ENCODE data around the gene HS3ST5.
"Not testable (repeated sequence)": the region's sequence is repeated elsewhere in the genome, so short reads cannot be mapped to it uniquely, and the experiment has no call there.

The HS3ST5 gene

DNA sequence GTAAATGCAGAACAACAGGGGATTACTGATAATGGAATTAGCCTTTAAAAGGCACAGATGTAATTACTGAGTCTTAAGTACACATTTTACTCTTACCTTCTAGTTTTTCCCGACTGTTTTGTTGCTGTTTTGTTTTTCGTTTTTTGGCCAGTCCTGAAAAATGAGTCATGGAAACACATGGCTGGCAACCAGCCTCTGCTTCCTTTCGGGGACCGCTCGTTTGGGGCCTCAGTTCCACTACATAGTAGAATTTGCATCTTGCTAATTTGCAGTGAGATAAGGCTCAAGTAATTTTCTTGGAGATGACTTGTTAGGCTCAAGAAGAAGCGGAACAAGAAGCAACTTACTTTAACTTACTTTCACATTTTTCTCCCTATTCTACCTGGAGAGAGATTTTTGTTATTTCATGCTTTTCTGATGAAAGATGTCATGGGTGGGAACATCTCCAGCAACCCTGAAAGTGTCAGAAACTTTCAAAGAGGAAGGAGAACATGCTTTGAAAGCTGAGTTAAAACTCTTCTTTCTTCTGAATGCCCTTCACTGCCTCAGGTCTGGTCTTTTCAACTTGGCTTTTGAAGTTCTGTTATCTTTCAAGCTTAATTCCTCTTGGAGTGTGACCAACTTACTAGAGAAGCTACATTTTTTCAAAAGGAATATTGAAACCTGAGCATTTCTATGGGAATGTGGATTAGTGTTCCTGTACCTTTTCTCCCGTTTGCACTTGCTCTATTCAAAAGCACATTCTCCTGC is 300.4 kb downstream of the HS3ST5 start:
- no peaks in the 10 kb centered on the region for H3K27me3 ChIP-seq (ENCODE audit: insufficient read depth, low read length)
- no peak overlapping the region for H3K9ac ChIP-seq (ENCODE audit: low read depth, low read length)
- H3K36me3 ChIP-seq (ENCODE audit: insufficient read depth, low read length), result no peaks in the 10 kb centered on the region
- no peak overlapping the region for H3K27ac ChIP-seq (ENCODE audit: low read depth, low read length)
- no peaks in the 10 kb centered on the region for H3K9me3 ChIP-seq (ENCODE audit: insufficient read depth, low read depth, low read length)
- H3K4me3 ChIP-seq (ENCODE audit: low read length), result no peak overlapping the region
- H3K4me1 ChIP-seq (ENCODE audit: insufficient read depth, low read length), result peaks cover 8% of the 10 kb centered on the region
- WGBS, result 86% methylated on average over 6 of the region's 7 CpGs

DNA sequence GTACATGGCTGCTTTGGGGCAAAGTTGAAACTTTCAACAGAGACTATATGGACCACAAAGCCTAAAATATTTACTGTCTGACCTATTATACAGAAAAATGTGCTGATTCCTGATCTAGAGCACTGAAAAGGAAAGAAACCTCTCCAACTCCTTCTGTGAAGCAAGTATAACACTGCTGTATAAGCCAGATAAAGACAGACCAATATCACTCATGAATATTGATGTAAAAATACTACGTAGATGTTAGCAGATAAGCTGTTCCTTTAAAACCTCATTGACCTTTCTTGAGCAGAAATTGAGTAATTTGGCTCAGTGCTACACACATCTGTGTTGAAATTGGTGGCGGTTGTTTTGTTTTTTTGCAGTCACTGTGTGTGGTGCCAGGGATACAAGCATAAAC is 302.0 kb downstream of the HS3ST5 start:
- Histone ChIP-seq H3K4me3 (ENCODE audit: low read length) (no peak overlapping the region), H3K27ac (ENCODE audit: low read depth, low read length) (no peak overlapping the region), H3K27me3 (ENCODE audit: insufficient read depth, low read length) (no peaks in the 10 kb centered on the region), H3K9me3 (ENCODE audit: insufficient read depth, low read depth, low read length) (no peaks in the 10 kb centered on the region), H3K9ac (ENCODE audit: low read depth, low read length) (no peak overlapping the region), H3K4me1 (ENCODE audit: insufficient read depth, low read length) (peaks cover 8% of the 10 kb centered on the region), H3K36me3 (ENCODE audit: insufficient read depth, low read length) (no peaks in the 10 kb centered on the region)
- 100% methylated on average over 2 of the region's 2 CpGs for WGBS

- no peaks in the 10 kb centered on the region for H3K27me3 ChIP-seq (ENCODE audit: insufficient read depth, low read length)
- H3K4me1 ChIP-seq (ENCODE audit: insufficient read depth, low read length), result peaks cover 8% of the 10 kb centered on the region
- H3K9ac ChIP-seq (ENCODE audit: low read depth, low read length), result no peak overlapping the region
- H3K36me3 ChIP-seq (ENCODE audit: insufficient read depth, low read length), result no peaks in the 10 kb centered on the region
- H3K4me3 ChIP-seq (ENCODE audit: low read length), result no peak overlapping the region
- H3K27ac ChIP-seq (ENCODE audit: low read depth, low read length), result no peak overlapping the region
- WGBS, result 48% methylated on average over 2 of the region's 2 CpGs
- no peaks in the 10 kb centered on the region for H3K9me3 ChIP-seq (ENCODE audit: insufficient read depth, low read depth, low read length)
These were observed 303.0 kb downstream of the HS3ST5 start for GRCh38 chr6:114039841-114040240.

- H3K36me3 ChIP-seq (ENCODE audit: insufficient read depth, low read length), result no peaks in the 10 kb centered on the region
- H3K9me3 ChIP-seq (ENCODE audit: insufficient read depth, low read depth, low read length), result no peaks in the 10 kb centered on the region
- H3K27me3 ChIP-seq (ENCODE audit: insufficient read depth, low read length), result no peaks in the 10 kb centered on the region
- H3K9ac ChIP-seq (ENCODE audit: low read depth, low read length), result no peak overlapping the region
- H3K4me1 ChIP-seq (ENCODE audit: insufficient read depth, low read length), result no peaks in the 10 kb centered on the region
- no peak overlapping the region for H3K4me3 ChIP-seq (ENCODE audit: low read length)
- no peak overlapping the region for H3K27ac ChIP-seq (ENCODE audit: low read depth, low read length)
These were observed 309.2 kb downstream of the HS3ST5 start for GRCh38 chr6:114033606-114034005.

GRCh38 chr6:114032721-114033120 is 310.1 kb downstream of the HS3ST5 start:
- Histone ChIP-seq H3K27me3 (ENCODE audit: insufficient read depth, low read length) (no peaks in the 10 kb centered on the region), H3K9me3 (ENCODE audit: insufficient read depth, low read depth, low read length) (no peaks in the 10 kb centered on the region), H3K36me3 (ENCODE audit: insufficient read depth, low read length) (no peaks in the 10 kb centered on the region), H3K4me1 (ENCODE audit: insufficient read depth, low read length) (no peaks in the 10 kb centered on the region), H3K4me3 (ENCODE audit: low read length) (no peak overlapping the region), H3K9ac (ENCODE audit: low read depth, low read length) (no peak overlapping the region), H3K27ac (ENCODE audit: low read depth, low read length) (no peak overlapping the region)
- WGBS, result 81% methylated on average over 3 of the region's 3 CpGs

GRCh38 chr6:114030767-114031166 is 312.1 kb downstream of the HS3ST5 start:
- no peak overlapping the region for H3K4me3 ChIP-seq (ENCODE audit: low read length)
- H3K9ac ChIP-seq (ENCODE audit: low read depth, low read length), result no peak overlapping the region
- no peaks in the 10 kb centered on the region for H3K4me1 ChIP-seq (ENCODE audit: insufficient read depth, low read length)
- no peaks in the 10 kb centered on the region for H3K27me3 ChIP-seq (ENCODE audit: insufficient read depth, low read length)
- H3K9me3 ChIP-seq (ENCODE audit: insufficient read depth, low read depth, low read length), result no peaks in the 10 kb centered on the region
- no peaks in the 10 kb centered on the region for H3K36me3 ChIP-seq (ENCODE audit: insufficient read depth, low read length)
- WGBS, result 95% methylated on average over 6 of the region's 6 CpGs
- H3K27ac ChIP-seq (ENCODE audit: low read depth, low read length), result no peak overlapping the region

DNA sequence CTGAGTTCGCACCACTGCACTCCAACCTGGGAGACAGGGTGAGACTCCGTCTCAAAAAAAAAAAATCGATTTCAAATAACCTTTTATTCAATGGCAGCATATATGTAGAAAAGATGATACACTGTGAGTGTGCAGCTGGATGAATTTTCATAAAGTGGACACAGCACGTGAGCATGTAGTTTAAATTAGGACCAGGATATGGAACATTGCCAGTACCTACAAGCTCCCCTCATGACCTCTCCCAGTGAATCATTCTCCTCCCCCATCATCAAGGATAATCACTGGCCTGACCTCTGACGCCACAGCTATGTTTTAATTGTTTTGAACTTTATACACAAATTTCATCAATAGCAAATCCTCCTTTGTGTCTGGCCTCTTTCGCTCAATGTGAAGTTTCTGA is 318.1 kb downstream of the HS3ST5 start:
- H3K4me3 ChIP-seq (ENCODE audit: low read length), result no peak overlapping the region
- no peaks in the 10 kb centered on the region for H3K27me3 ChIP-seq (ENCODE audit: insufficient read depth, low read length)
- H3K4me1 ChIP-seq (ENCODE audit: insufficient read depth, low read length), result no peaks in the 10 kb centered on the region
- 95% methylated on average over 5 of the region's 6 CpGs for WGBS
- no peaks in the 10 kb centered on the region for H3K36me3 ChIP-seq (ENCODE audit: insufficient read depth, low read length)
- H3K9ac ChIP-seq (ENCODE audit: low read depth, low read length), result no peak overlapping the region
- H3K27ac ChIP-seq (ENCODE audit: low read depth, low read length), result no peak overlapping the region
- no peaks in the 10 kb centered on the region for H3K9me3 ChIP-seq (ENCODE audit: insufficient read depth, low read depth, low read length)

DNA sequence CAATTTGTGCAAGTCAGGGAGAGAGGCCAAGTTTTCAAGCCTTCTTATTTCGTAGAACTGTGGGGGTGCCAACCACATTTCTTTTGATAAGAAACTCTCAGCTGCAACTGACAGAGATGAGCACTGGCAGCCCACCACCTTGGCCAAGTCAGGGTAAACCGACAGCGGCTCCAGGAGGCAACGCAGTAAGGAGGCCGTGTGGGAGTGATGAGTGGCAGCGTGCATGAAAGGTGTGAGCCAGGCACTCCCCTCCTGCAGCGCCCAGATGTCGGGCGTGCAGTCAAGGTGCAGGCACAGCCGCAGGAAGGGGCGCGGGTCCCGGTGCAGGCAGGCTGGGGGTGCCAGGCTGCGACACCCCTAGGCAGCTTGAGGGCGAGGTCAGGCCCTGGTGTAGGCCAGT is 322.6 kb downstream of the HS3ST5 start:
- no peak overlapping the region for H3K4me3 ChIP-seq (ENCODE audit: low read length)
- H3K27ac ChIP-seq (ENCODE audit: low read depth, low read length), result no peak overlapping the region
- WGBS, result 90% methylated on average over 15 of the region's 15 CpGs
- H3K9me3 ChIP-seq (ENCODE audit: insufficient read depth, low read depth, low read length), result peaks cover 4% of the 10 kb centered on the region; the same call in 1 of the 2 replicates
- H3K27me3 ChIP-seq (ENCODE audit: insufficient read depth, low read length), result no peaks in the 10 kb centered on the region
- no peaks in the 10 kb centered on the region for H3K36me3 ChIP-seq (ENCODE audit: insufficient read depth, low read length)
- no peak overlapping the region for H3K9ac ChIP-seq (ENCODE audit: low read depth, low read length)
- no peaks in the 10 kb centered on the region for H3K4me1 ChIP-seq (ENCODE audit: insufficient read depth, low read length)

GRCh38 chr6:114017146-114017545 is 325.7 kb downstream of the HS3ST5 start:
- not testable (repeated sequence) for H3K4me1 ChIP-seq (ENCODE audit: insufficient read depth, low read length); H3K27me3 ChIP-seq (ENCODE audit: insufficient read depth, low read length); H3K27ac ChIP-seq (ENCODE audit: low read depth, low read length); H3K9ac ChIP-seq (ENCODE audit: low read depth, low read length); H3K9me3 ChIP-seq (ENCODE audit: insufficient read depth, low read depth, low read length); H3K36me3 ChIP-seq (ENCODE audit: insufficient read depth, low read length); H3K4me3 ChIP-seq (ENCODE audit: low read length)
- WGBS, result 90% methylated on average over 6 of the region's 6 CpGs

- not testable (repeated sequence) for H3K4me3 ChIP-seq (ENCODE audit: low read length); H3K27ac ChIP-seq (ENCODE audit: low read depth, low read length); H3K9ac ChIP-seq (ENCODE audit: low read depth, low read length); H3K27me3 ChIP-seq (ENCODE audit: insufficient read depth, low read length); H3K36me3 ChIP-seq (ENCODE audit: insufficient read depth, low read length); H3K9me3 ChIP-seq (ENCODE audit: insufficient read depth, low read depth, low read length)
- peaks cover 24% of the 10 kb centered on the region for H3K4me1 ChIP-seq (ENCODE audit: insufficient read depth, low read length)
- 93% methylated on average over 2 of the region's 2 CpGs for WGBS
These were observed 328.7 kb downstream of the HS3ST5 start for GRCh38 chr6:114014106-114014505.

- H3K27me3 ChIP-seq (ENCODE audit: insufficient read depth, low read length); H3K36me3 ChIP-seq (ENCODE audit: insufficient read depth, low read length); H3K9me3 ChIP-seq (ENCODE audit: insufficient read depth, low read depth, low read length); H3K9ac ChIP-seq (ENCODE audit: low read depth, low read length); H3K4me3 ChIP-seq (ENCODE audit: low read length); H3K27ac ChIP-seq (ENCODE audit: low read depth, low read length): not testable (repeated sequence)
- peaks cover 48% of the 10 kb centered on the region for H3K4me1 ChIP-seq (ENCODE audit: insufficient read depth, low read length)
- WGBS, result 77% methylated on average over 7 of the region's 7 CpGs
These were observed 331.3 kb downstream of the HS3ST5 start for GRCh38 chr6:114011486-114011885.

DNA sequence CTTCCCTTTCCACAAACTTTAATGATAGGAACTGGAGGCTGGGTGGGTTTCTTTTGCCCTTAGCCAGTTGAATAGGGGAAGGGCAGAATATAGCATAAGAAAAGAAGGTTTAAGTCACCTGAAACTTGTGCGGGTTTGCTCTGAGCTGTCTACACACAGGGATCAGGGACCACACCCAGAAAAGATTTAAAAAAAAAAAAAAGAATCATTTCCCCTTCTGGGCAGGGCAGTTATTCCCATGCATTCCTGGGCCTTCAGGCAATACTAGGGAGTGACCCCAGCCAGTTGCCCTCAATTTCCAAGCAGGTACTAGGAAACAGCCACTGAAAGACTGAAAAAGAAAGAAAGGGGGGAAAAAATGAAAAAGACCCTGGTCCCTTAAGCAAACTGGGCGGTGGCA is 332.3 kb downstream of the HS3ST5 start:
- peaks cover 48% of the 10 kb centered on the region for H3K4me1 ChIP-seq (ENCODE audit: insufficient read depth, low read length)
- H3K27me3 ChIP-seq (ENCODE audit: insufficient read depth, low read length), result no peaks in the 10 kb centered on the region
- H3K4me3 ChIP-seq (ENCODE audit: low read length), result no peak overlapping the region
- H3K36me3 ChIP-seq (ENCODE audit: insufficient read depth, low read length), result no peaks in the 10 kb centered on the region
- peak overlapping the region; percentile 0; the same call in 1 of the 2 replicates for H3K27ac ChIP-seq (ENCODE audit: low read depth, low read length)
- 81% methylated on average over 2 of the region's 2 CpGs for WGBS
- no peak overlapping the region for H3K9ac ChIP-seq (ENCODE audit: low read depth, low read length)
- H3K9me3 ChIP-seq (ENCODE audit: insufficient read depth, low read depth, low read length), result no peaks in the 10 kb centered on the region

All from HUES64 (cell line).